ACC112 (cell line): ENCODE measurements around the gene USH2A.

ENCODE experiments used
- H2AFZ ChIP-seq: fragments of 200-600 bp; sonication (generic); one replicate; pipeline ENCODE4 v1.6.0; 2017; ENCODE audit warnings: antibody characterized with exemption, low read length; ENCODE audit not compliant: unreplicated experiment
- H3K27ac ChIP-seq: fragments of 200-600 bp; sonication (generic); 2 replicates; pipeline ENCODE4 v1.5.1; 2014; ENCODE audit warnings: low read depth, mild to moderate bottlenecking, antibody characterized with exemption, low read length, moderate library complexity
- H3K27me3 ChIP-seq: fragments of 200-600 bp; sonication (generic); 2 replicates; pipeline ENCODE4 v1.6.1; 2014; ENCODE audit warnings: mild to moderate bottlenecking, antibody characterized with exemption, low read length, moderate library complexity, mixed read lengths; ENCODE audit not compliant: insufficient read depth
- H3K36me3 ChIP-seq: fragments of 200-600 bp; sonication (generic); 2 replicates; pipeline ENCODE4 v1.6.1; 2016; ENCODE audit warnings: mild to moderate bottlenecking, antibody characterized with exemption, low read length, moderate library complexity, mixed read lengths; ENCODE audit not compliant: insufficient read depth
- H3K4me1 ChIP-seq: fragments of 200-600 bp; sonication (generic); one replicate; pipeline ENCODE4 v1.6.1; 2016; ENCODE audit warnings: low read length, mixed read lengths; ENCODE audit not compliant: insufficient read depth, unreplicated experiment, control insufficient read depth
- H3K4me3 ChIP-seq: fragments of 200-600 bp; sonication (generic); 2 replicates; pipeline ENCODE4 v1.5.1; 2014; ENCODE audit warnings: mild to moderate bottlenecking, low read depth, low read length
- H3K79me2 ChIP-seq: fragments of 200-600 bp; sonication (generic); one replicate; pipeline ENCODE4 v1.6.0; 2016; ENCODE audit warnings: low read length; ENCODE audit not compliant: control insufficient read depth, unreplicated experiment, insufficient read depth

USH2A gene

GRCh38 chr1:216210081-216210480 lies 213.2 kb downstream of the USH2A start:
- H3K4me1 ChIP-seq, result no peaks in the 10 kb centered on the region
- H2AFZ ChIP-seq, result no peak overlapping the region
- no peak overlapping the region for H3K4me3 ChIP-seq
- no peak overlapping the region for H3K27ac ChIP-seq
- H3K79me2 ChIP-seq, result no peaks in the 10 kb centered on the region
- H3K27me3 ChIP-seq, result 0 out of 2 replicates have a peak, but pooled peaks cover 3% of the 10 kb centered on the region
- no peaks in the 10 kb centered on the region for H3K36me3 ChIP-seq

DNA sequence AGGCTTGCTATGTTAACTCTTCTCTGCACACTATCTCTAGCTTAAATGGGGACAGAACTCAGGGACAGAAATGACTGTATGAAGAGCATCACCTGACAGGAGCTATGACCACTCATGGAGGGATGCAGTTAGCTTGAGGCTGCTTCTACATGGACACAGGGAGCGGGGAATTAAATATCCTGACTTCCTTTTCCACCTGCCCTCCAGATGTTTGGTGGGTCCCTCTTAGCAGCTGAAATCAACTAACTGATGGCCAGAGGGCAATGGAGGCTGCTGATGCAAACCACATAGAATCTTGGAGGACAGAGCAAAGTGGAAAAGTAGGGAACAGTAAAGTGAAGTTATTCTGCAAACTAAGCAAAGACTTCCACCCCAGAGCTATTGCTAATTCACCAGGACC lies 214.1 kb downstream of the USH2A start:
- Histone ChIP-seq H3K27me3 (0 out of 2 replicates have a peak, but pooled peaks cover 3% of the 10 kb centered on the region), H3K4me1 (no peaks in the 10 kb centered on the region), H3K4me3 (no peak overlapping the region), H2AFZ (no peak overlapping the region), H3K79me2 (no peaks in the 10 kb centered on the region), H3K36me3 (no peaks in the 10 kb centered on the region), H3K27ac (no peak overlapping the region)

GRCh38 chr1:216207154-216207553 lies 216.1 kb downstream of the USH2A start:
- Histone ChIP-seq H3K27ac (no peak overlapping the region), H2AFZ (no peak overlapping the region), H3K4me3 (no peak overlapping the region), H3K4me1 (no peaks in the 10 kb centered on the region), H3K27me3 (peaks cover 3% of the 10 kb centered on the region; the same call in 1 of the 2 replicates), H3K79me2 (no peaks in the 10 kb centered on the region), H3K36me3 (no peaks in the 10 kb centered on the region)

DNA sequence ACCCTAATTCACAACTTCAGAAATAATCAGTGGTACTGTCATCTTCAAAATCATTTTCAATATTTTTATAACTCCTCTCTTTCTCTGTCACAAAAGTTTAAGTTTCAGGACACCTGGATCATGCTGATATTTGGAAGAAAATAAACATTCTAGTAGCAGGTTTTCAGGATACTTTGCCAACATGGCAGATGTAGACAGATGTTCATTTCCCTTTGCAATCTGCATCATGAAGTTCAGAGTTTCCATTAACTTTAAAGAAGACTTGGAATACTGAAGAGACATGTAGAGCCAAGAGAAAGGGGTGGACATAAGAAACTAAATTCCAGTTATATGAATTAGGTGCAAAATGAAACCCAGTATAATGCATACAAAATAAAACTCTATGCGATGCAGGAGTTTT lies 218.1 kb downstream of the USH2A start:
- Histone ChIP-seq H3K27me3 (peaks cover 3% of the 10 kb centered on the region; the same call in 1 of the 2 replicates), H3K4me3 (no peak overlapping the region), H3K36me3 (no peaks in the 10 kb centered on the region), H3K27ac (no peak overlapping the region), H3K4me1 (no peaks in the 10 kb centered on the region), H3K79me2 (no peaks in the 10 kb centered on the region), H2AFZ (no peak overlapping the region)

DNA sequence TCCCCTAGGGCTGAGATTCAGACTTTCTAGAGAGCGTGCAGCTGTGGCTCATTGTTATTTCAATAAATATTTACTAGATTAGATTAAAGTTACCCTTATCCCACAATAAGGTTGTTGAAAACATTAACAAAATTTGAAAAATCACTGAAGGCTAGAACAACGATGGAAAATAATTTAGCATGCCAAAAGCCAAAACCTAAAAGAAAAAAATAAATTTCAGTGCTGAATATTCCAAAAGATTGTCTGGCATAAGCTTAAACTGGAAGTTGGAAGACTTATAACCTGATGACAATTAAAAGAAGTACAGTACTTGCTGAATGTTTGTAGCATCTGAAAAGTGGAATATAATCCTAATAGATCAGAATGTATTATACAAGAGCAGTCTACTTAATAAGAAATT lies 221.3 kb downstream of the USH2A start:
- H3K27me3 ChIP-seq, result no peaks in the 10 kb centered on the region; the same call in 1 of the 2 replicates
- no peak overlapping the region for H3K27ac ChIP-seq
- H3K79me2 ChIP-seq, result no peaks in the 10 kb centered on the region
- H2AFZ ChIP-seq, result no peak overlapping the region
- H3K4me1 ChIP-seq, result no peaks in the 10 kb centered on the region
- no peaks in the 10 kb centered on the region for H3K36me3 ChIP-seq
- no peak overlapping the region for H3K4me3 ChIP-seq

- H2AFZ ChIP-seq, result no peak overlapping the region
- no peak overlapping the region for H3K27ac ChIP-seq
- no peaks in the 10 kb centered on the region for H3K36me3 ChIP-seq
- H3K79me2 ChIP-seq, result no peaks in the 10 kb centered on the region
- no peaks in the 10 kb centered on the region; the same call in 1 of the 2 replicates for H3K27me3 ChIP-seq
- H3K4me1 ChIP-seq, result no peaks in the 10 kb centered on the region
- H3K4me3 ChIP-seq, result no peak overlapping the region
Observed at GRCh38 chr1:216200941-216201340, 222.3 kb downstream of the USH2A start.

- H2AFZ ChIP-seq, result no peak overlapping the region
- no peaks in the 10 kb centered on the region for H3K4me1 ChIP-seq
Observed at GRCh38 chr1:216194721-216195120, 228.5 kb downstream of the USH2A start.

DNA sequence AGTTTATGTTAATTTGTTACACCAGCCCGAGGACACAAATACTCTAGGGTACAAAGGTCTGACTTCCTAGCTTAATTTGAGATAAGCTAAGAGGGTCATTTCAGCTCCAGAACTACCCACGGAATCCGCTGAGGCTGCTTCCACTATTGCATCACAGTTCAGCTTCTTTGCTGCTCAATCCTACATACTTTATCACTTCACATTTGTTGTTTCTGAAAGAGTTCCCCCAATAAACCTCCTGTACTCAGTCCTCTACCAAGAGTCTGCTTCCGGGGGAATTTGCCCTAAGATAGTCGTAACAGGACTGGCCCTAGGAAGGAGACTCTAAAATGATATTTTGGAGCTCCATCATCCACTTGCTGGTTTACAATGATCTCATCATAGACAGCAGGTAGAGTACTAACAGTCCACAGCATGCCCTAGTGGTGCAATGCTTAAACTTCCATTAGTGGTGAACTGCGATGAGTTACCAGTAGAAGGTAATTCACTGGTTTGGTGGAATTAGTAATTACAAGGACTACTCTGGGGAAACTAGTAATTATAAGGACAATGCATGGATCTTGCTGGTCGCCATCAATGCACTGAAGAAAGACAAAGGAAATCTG lies 229.3 kb downstream of the USH2A start:
- Histone ChIP-seq H3K79me2 (no peaks in the 10 kb centered on the region), H3K36me3 (no peaks in the 10 kb centered on the region), H2AFZ (no peak overlapping the region), H3K4me1 (no peaks in the 10 kb centered on the region), H3K27ac (no peak overlapping the region), H3K27me3 (no peaks in the 10 kb centered on the region), H3K4me3 (no peak overlapping the region)

More at GRCh38 chr1:216194721-216195120, 228.5 kb downstream of the USH2A start:
- Histone ChIP-seq H3K27ac (no peak overlapping the region), H3K79me2 (no peaks in the 10 kb centered on the region), H3K4me3 (no peak overlapping the region), H3K36me3 (no peaks in the 10 kb centered on the region), H3K27me3 (no peaks in the 10 kb centered on the region)

GRCh38 chr1:216190438-216190837 lies 232.8 kb downstream of the USH2A start:
- Histone ChIP-seq H3K36me3 (no peaks in the 10 kb centered on the region), H3K4me3 (no peak overlapping the region), H3K27ac (no peak overlapping the region), H3K27me3 (peaks cover 2% of the 10 kb centered on the region; the same call in 1 of the 2 replicates), H3K4me1 (no peaks in the 10 kb centered on the region), H2AFZ (no peak overlapping the region), H3K79me2 (no peaks in the 10 kb centered on the region)

GRCh38 chr1:216186816-216187215 lies 236.4 kb downstream of the USH2A start:
- H3K79me2 ChIP-seq, result no peaks in the 10 kb centered on the region

DNA sequence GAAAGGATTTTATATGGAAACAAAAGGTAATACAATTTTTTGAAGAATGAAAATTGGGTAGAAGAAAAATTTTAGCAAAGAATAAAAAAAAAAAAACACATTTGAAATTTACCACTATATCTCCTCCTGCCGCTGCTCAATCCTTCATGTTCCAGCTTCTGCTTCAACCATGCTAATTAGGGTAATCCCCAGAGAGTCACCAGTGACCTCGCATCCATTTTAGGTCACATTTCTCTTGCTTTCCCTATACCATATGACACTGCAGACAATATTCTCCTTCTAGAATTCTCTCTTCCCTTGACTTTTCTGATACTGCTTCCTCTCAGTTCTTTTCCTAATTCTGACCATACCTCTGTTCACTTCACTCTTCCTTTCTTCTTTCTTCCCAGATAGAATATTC lies 237.1 kb downstream of the USH2A start:
- Histone ChIP-seq H3K79me2 (no peaks in the 10 kb centered on the region), H2AFZ (no peak overlapping the region), H3K27ac (no peak overlapping the region)

More at GRCh38 chr1:216186816-216187215, 236.4 kb downstream of the USH2A start:
- Histone ChIP-seq H3K36me3 (no peaks in the 10 kb centered on the region), H3K27me3 (peaks cover 14% of the 10 kb centered on the region; the same call in 1 of the 2 replicates), H2AFZ (no peak overlapping the region), H3K4me3 (no peak overlapping the region), H3K4me1 (peaks cover 9% of the 10 kb centered on the region), H3K27ac (no peak overlapping the region)

More for the DNA sequence above, 237.1 kb downstream of the USH2A start:
- no peak overlapping the region for H3K4me3 ChIP-seq
- peaks cover 9% of the 10 kb centered on the region for H3K4me1 ChIP-seq
- peaks cover 14% of the 10 kb centered on the region; the same call in 1 of the 2 replicates for H3K27me3 ChIP-seq
- H3K36me3 ChIP-seq, result no peaks in the 10 kb centered on the region
